PC-9 (cell line): ENCODE results near the gene CTCF. TPM values are rescaled to one million over a fixed set of nuclear protein-coding genes. Genes with fewer than 3 reads are reported as not detected.

Experiments used
- BruUV-seq: library from RNA; stranded (reverse); fragments of 400-500 nt; replicated peaks from 2 replicates; lab custom pipeline; 2021; lab: Mats Ljungman, UMichigan
- CTCF ChIA-PET: fragments of 300-600 bp; sonication (Branson Sonifier 250); formaldehyde crosslinking; loops from one replicate; lab custom pipeline; 2022; ENCODE audit warnings: antibody characterized with exemption; lab: Charles Lee
- POLR2A ChIA-PET: fragments of 300-600 bp; sonication (Branson Sonifier 250); formaldehyde crosslinking; loops from one replicate; lab custom pipeline; 2022; ENCODE audit warnings: antibody characterized with exemption; ENCODE audit not compliant: unreplicated experiment; lab: Charles Lee
- DNase-seq, 2 experiments: peaks; one replicate each; pipeline versions ENCODE4 v3.0.0 to v3.0.0-alpha.2; 2015 to 2022; ENCODE audit warnings: mixed read lengths in 1 of 2
- H2AFZ ChIP-seq: fragments of 200-600 bp; sonication (generic); 2 replicates; pipeline ENCODE4 v1.8.1; 2017; ENCODE audit warnings: antibody characterized with exemption
- H3F3A ChIP-seq: fragments of 200-600 bp; sonication (generic); 2 replicates; pipeline ENCODE4 v1.8.1; 2017; ENCODE audit warnings: antibody characterized with exemption, mild to moderate bottlenecking, low read depth; ENCODE audit not compliant: insufficient read depth
- H3K27ac ChIP-seq: fragments of 200-600 bp; sonication (generic); 2 replicates; pipeline ENCODE4 v1.6.1; 2016; ENCODE audit warnings: mixed run types
- H3K27me3 ChIP-seq: fragments of 200-600 bp; sonication (generic); 2 replicates; pipeline ENCODE4 v1.6.1; 2016; ENCODE audit warnings: low read depth, mixed run types; ENCODE audit not compliant: insufficient read depth
- H3K36me3 ChIP-seq: fragments of 200-600 bp; sonication (generic); 2 replicates; pipeline ENCODE4 v1.6.1; 2016; ENCODE audit warnings: low read depth, mixed run types
- H3K4me1 ChIP-seq: fragments of 200-600 bp; sonication (generic); replicated peaks from 2 replicates; pipeline ENCODE4 v1.6.1; 2016; ENCODE audit warnings: mixed run types; ENCODE audit not compliant: insufficient read depth
- H3K4me2 ChIP-seq: fragments of 200-600 bp; sonication (generic); 2 replicates; pipeline ENCODE4 v1.6.1; 2017; ENCODE audit warnings: mixed run types
- H3K4me3 ChIP-seq: fragments of 200-600 bp; sonication (generic); 2 replicates; pipeline ENCODE4 v1.6.1; 2016; ENCODE audit warnings: mixed run types
- H3K79me2 ChIP-seq: fragments of 200-600 bp; sonication (generic); 2 replicates; pipeline ENCODE4 v1.6.1; 2017; ENCODE audit warnings: low read depth, mixed run types
- H3K9me2 ChIP-seq: fragments of 200-600 bp; sonication (generic); 2 replicates; pipeline ENCODE4 v1.8.1; 2017; ENCODE audit warnings: mild to moderate bottlenecking; ENCODE audit not compliant: insufficient read depth
- H3K9me3 ChIP-seq: fragments of 200-600 bp; sonication (generic); 2 replicates; pipeline ENCODE4 v1.8.1; 2016; ENCODE audit warnings: low read depth; ENCODE audit not compliant: insufficient read depth
- H4K20me1 ChIP-seq: fragments of 200-600 bp; sonication (generic); 2 replicates; pipeline ENCODE4 v1.8.1; 2017; ENCODE audit not compliant: insufficient read depth
- EZH2 ChIP-seq: fragments of 200-600 bp; sonication (generic); IDR thresholded peaks from 2 replicates; pipeline ENCODE4 v1.8.0; 2017; ENCODE audit warnings: antibody characterized with exemption, low read depth
- intact Hi-C: fragments of 100-400 bp; cut with micrococcal nuclease; formaldehyde crosslinking; loops from one replicate; pipeline ENCODE4 v1.10.0; 2022; ENCODE audit not compliant: unreplicated experiment
- total RNA-seq: library from RNA; stranded (reverse); gene quantifications from 2 replicates; pipeline ENCODE4 v1.2.3, GENCODE V29; 2021
- TF ChIP-seq, protein P1 (sequence below): fragments of 200-600 bp; sonication (generic); conservative IDR thresholded peaks from 2 replicates; pipeline ENCODE4 v1.6.1; 2017; ENCODE audit warnings: mixed run types, antibody characterized with exemption, mild to moderate bottlenecking, moderate library complexity

Gene CTCF
- total RNA-seq, 1 experiment from 2014 or later = 39.0 TPM

DNA sequence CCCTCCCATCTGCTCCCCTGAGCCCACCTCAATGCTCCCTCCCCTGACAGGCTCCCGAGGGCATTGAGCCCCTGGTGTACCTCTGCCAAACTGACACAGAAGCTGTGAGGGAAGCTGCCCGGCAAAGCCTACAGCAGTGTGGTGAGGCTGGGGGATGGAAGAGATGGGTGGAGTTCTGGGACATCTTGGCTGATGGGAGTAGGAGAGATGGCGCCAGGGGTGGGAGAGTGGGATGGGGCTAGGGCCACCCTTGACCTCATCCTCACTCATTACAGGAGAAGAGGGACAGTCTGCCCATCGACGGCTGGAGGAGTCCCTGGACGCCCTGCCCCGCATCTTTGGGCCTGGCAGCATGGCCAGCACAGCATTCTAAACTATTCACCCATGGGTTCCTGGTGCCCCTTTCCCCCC, 16.2 kb upstream of the CTCF start:
- Histone ChIP-seq H3K9me3 (no peaks in the 10 kb centered on the region), H2AFZ (no peak overlapping the region), H3K4me3 (no peak overlapping the region), H3K4me1 (no peaks in the 10 kb centered on the region), H3F3A (peaks cover 17% of the 10 kb centered on the region; the same call in 1 of the 2 replicates), H3K9me2 (no peaks in the 10 kb centered on the region), H3K27ac (no peak overlapping the region), H3K27me3 (no peaks in the 10 kb centered on the region), H3K4me2 (no peak overlapping the region), H3K36me3 (no peaks in the 10 kb centered on the region), H3K79me2 (no peaks in the 10 kb centered on the region), H4K20me1 (0 out of 2 replicates have a peak, but pooled peaks cover 2% of the 10 kb centered on the region)
- no peak for DNase-seq
- no TSS peak for BruUV-seq
- TF ChIP-seq, protein P1, sequence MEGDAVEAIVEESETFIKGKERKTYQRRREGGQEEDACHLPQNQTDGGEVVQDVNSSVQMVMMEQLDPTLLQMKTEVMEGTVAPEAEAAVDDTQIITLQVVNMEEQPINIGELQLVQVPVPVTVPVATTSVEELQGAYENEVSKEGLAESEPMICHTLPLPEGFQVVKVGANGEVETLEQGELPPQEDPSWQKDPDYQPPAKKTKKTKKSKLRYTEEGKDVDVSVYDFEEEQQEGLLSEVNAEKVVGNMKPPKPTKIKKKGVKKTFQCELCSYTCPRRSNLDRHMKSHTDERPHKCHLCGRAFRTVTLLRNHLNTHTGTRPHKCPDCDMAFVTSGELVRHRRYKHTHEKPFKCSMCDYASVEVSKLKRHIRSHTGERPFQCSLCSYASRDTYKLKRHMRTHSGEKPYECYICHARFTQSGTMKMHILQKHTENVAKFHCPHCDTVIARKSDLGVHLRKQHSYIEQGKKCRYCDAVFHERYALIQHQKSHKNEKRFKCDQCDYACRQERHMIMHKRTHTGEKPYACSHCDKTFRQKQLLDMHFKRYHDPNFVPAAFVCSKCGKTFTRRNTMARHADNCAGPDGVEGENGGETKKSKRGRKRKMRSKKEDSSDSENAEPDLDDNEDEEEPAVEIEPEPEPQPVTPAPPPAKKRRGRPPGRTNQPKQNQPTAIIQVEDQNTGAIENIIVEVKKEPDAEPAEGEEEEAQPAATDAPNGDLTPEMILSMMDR = no peak
- no peak for TF ChIP-seq EZH2
- intact Hi-C loops = loop anchor here (2.0 kb wide), 1 partner anchor 25 kb away; no protein-coding TSS in a partner anchor
- ChIA-PET CTCF (interaction anchor here (1.4 kb wide), 1 partner anchor 10 kb away, joined by 12 read pairs; no protein-coding TSS in a partner anchor), POLR2A (no interaction called here)

GRCh38 chr16:67546761-67547422, 15.4 kb upstream of the CTCF start:
- ChIA-PET POLR2A (interaction anchor here (0.6 to 0.7 kb wide), 3 partner anchors 12 to 29 kb away, joined by 3 to 14 read pairs (median 11); no protein-coding TSS in a partner anchor), CTCF (interaction anchor here (0.5 to 1.4 kb wide), 5 partner anchors 9 to 391 kb away, joined by 3 to 12 read pairs (median 4); partner anchors contain the start of gene CTCF)
- intact Hi-C loops = loop anchor here (2.0 kb wide), 1 partner anchor 26 kb away; no protein-coding TSS in a partner anchor
- Histone ChIP-seq H4K20me1 (no peaks in the 10 kb centered on the region), H2AFZ (no peak overlapping the region), H3K9me2 (no peaks in the 10 kb centered on the region), H3K27me3 (no peaks in the 10 kb centered on the region), H3K9me3 (no peaks in the 10 kb centered on the region), H3F3A (peaks cover 15% of the 10 kb centered on the region; the same call in 1 of the 2 replicates), H3K4me2 (no peak overlapping the region), H3K4me1 (no peaks in the 10 kb centered on the region), H3K79me2 (no peaks in the 10 kb centered on the region), H3K36me3 (no peaks in the 10 kb centered on the region), H3K27ac (no peak overlapping the region), H3K4me3 (no peak overlapping the region)
- no peak for TF ChIP-seq EZH2
- TF ChIP-seq, protein P1 = peak; percentile 84
- no TSS peak for BruUV-seq
- peak in 1 of 2 experiments; percentile 75 for DNase-seq

DNA sequence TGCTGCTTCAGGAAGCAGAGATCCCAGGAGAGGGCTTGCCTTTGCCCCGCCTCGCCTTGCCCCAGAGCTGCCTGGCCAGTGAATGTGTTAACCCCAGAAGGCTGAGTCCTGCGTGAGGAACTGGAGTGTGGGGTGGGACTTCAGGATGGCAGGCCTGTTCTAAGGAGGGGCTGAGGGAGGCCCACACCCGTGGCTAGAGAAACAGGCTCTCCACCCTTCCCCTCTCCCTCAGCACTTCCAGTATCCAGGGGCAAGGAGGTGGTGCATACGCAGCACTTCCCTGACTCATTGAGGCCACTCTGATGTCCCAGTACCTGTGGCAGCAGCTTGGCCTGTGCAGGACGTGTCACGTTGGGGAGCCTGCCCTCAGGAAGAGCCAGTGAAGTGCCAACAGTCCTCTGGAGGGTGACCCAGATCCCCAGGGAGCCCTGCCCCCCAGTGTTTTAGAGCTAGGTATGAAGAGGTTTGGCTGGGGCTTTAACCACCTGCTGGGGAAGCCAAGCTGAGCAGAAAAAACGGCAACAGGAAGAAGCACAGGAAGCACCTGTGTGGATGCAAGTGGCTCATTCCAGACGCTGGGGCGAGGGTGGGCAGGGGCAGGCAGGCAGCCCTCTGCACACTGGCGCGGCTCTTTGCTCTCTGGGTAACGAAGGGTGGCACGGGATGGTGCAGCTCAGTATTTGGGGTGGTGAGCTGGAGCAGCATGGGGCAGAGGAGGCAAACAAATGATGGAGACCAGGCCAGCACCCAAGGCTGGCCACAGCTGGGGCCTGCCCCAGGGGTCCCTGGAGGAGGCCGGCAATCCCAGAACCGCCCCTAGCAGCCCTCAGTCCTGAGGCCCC, 14.7 kb upstream of the CTCF start:
- Histone ChIP-seq H3K36me3 (no peaks in the 10 kb centered on the region), H3K9me3 (no peaks in the 10 kb centered on the region), H3K4me3 (no peak overlapping the region), H3F3A (peaks cover 12% of the 10 kb centered on the region; the same call in 1 of the 2 replicates), H3K27me3 (no peaks in the 10 kb centered on the region), H4K20me1 (no peaks in the 10 kb centered on the region), H3K27ac (no peak overlapping the region), H3K79me2 (no peaks in the 10 kb centered on the region), H3K4me1 (no peaks in the 10 kb centered on the region), H2AFZ (no peak overlapping the region), H3K4me2 (no peak overlapping the region), H3K9me2 (no peaks in the 10 kb centered on the region)
- BruUV-seq = no TSS peak
- POLR2A ChIA-PET = interaction anchor here (0.6 kb wide), 1 partner anchor 12 kb away, joined by 18 read pairs; no protein-coding TSS in a partner anchor
- CTCF ChIA-PET = interaction anchor here (1.0 to 1.4 kb wide), 4 partner anchors 8 to 269 kb away, joined by 3 to 12 read pairs (median 7); partner anchors contain the start of gene CTCF
- intact Hi-C loops = loop anchor here (2.0 kb wide), 1 partner anchor 27 kb away; no protein-coding TSS in a partner anchor
- DNase-seq = no peak
- TF ChIP-seq, protein P1 = no peak
- no peak for TF ChIP-seq EZH2
